IMR-90 (cell line): Measurements from ENCODE around the gene KRT74. TPM values are rescaled to one million over a fixed set of nuclear protein-coding genes. Genes with fewer than 3 reads are reported as not detected.

Source experiments
- ATAC-seq: fragments of 200-7000 bp; cut with Tn5 transposase; 2 replicates; pipeline ENCODE4 v1.9.1; 2020; ENCODE audit warnings: low read depth, mild to moderate bottlenecking, moderate library complexity
- BruUV-seq: library from RNA; stranded (reverse); fragments of 400-500 nt; replicated peaks from 2 replicates; lab custom pipeline; 2021; lab: Mats Ljungman, UMichigan
- CTCF ChIA-PET: fragments of 300-600 bp; formaldehyde crosslinking; extraction: SDS; loops from one replicate; lab custom pipeline; 2021; ENCODE audit warnings: antibody characterized with exemption; lab: Yijun Ruan, JAX
- POLR2A ChIA-PET: fragments of 300-600 bp; sonication (Branson Sonifier 250); formaldehyde crosslinking; loops from one replicate; lab custom pipeline; 2022; ENCODE audit warnings: antibody characterized with exemption; ENCODE audit not compliant: unreplicated experiment; lab: Charles Lee
- DNase-seq: peaks from one replicate; pipeline ENCODE4 v3.0.0; 2013
- H2AFZ ChIP-seq: replicated peaks from 2 replicates; pipeline ENCODE3; 2013; ENCODE audit warnings: low read length, mild to moderate bottlenecking; ENCODE audit not compliant: poor library complexity
- H2AK5ac ChIP-seq: 2 replicates; pipeline ENCODE4 v1.6.1; 2013; ENCODE audit warnings: low read depth, low read length, inconsistent platforms
- H2AK9ac ChIP-seq: replicated peaks from 2 replicates; pipeline ENCODE3; 2013; ENCODE audit warnings: mild to moderate bottlenecking, low read depth, low read length, moderate library complexity; ENCODE audit not compliant: poor library complexity
- H2BK120ac ChIP-seq: 2 replicates; pipeline ENCODE4 v1.6.1; 2013; ENCODE audit warnings: low read depth, low read length, inconsistent platforms
- H2BK15ac ChIP-seq: 3 replicates; pipeline ENCODE4 v1.6.1; 2013; ENCODE audit warnings: low read depth, low read length, inconsistent platforms
- H2BK20ac ChIP-seq: 2 replicates; pipeline ENCODE4 v1.6.1; 2013; ENCODE audit warnings: low read depth, mild to moderate bottlenecking, inconsistent platforms, low read length, moderate library complexity
- H2BK5ac ChIP-seq: 2 replicates; pipeline ENCODE4 v1.6.1; 2013; ENCODE audit warnings: mild to moderate bottlenecking, low read depth, low read length, inconsistent platforms; ENCODE audit not compliant: poor library complexity, severe bottlenecking
- H3K14ac ChIP-seq: replicated peaks from 2 replicates; pipeline ENCODE4 v1.6.1; 2013; ENCODE audit warnings: low read depth, low read length, inconsistent platforms
- H3K18ac ChIP-seq: 2 replicates; pipeline ENCODE4 v1.6.1; 2013; ENCODE audit warnings: low read depth, low read length, control low read depth
- H3K23ac ChIP-seq: 2 replicates; pipeline ENCODE4 v1.6.1; 2013; ENCODE audit warnings: low read depth, low read length, inconsistent platforms
- H3K27ac ChIP-seq: 2 replicates; pipeline ENCODE4 v1.5.1; 2013; ENCODE audit warnings: mild to moderate bottlenecking, control low read depth, low read length; ENCODE audit not compliant: insufficient read depth
- H3K27me3 ChIP-seq: 2 replicates; pipeline ENCODE4 v1.6.1; 2013; ENCODE audit warnings: low read length; ENCODE audit not compliant: control insufficient read depth, insufficient read depth
- H3K36me3 ChIP-seq: 2 replicates; pipeline ENCODE4 v1.6.1; 2013; ENCODE audit warnings: low read length, mixed read lengths; ENCODE audit not compliant: control insufficient read depth, insufficient read depth
- H3K4ac ChIP-seq: 2 replicates; pipeline ENCODE4 v1.6.1; 2013; ENCODE audit warnings: low read depth, low read length, inconsistent platforms
- H3K4me1 ChIP-seq: 2 replicates; pipeline ENCODE4 v1.6.1; 2013; ENCODE audit warnings: low read length, mixed read lengths; ENCODE audit not compliant: control insufficient read depth, insufficient read depth
- H3K4me2 ChIP-seq: 2 replicates; pipeline ENCODE4 v1.6.1; 2013; ENCODE audit warnings: low read depth, mild to moderate bottlenecking, control low read depth, low read length, moderate library complexity
- H3K4me3 ChIP-seq: 2 replicates; pipeline ENCODE4 v1.5.1; 2013; ENCODE audit warnings: low read depth, mild to moderate bottlenecking, control low read depth, low read length, moderate library complexity; ENCODE audit not compliant: insufficient read depth
- H3K56ac ChIP-seq: 2 replicates; pipeline ENCODE4 v1.6.1; 2013; ENCODE audit warnings: low read length, inconsistent platforms; ENCODE audit not compliant: insufficient read depth; ENCODE audit errors: extremely low read depth
- H3K79me1 ChIP-seq, 2 experiments: 2 replicates each; pipeline ENCODE4 v1.6.1; 2013; ENCODE audit warnings: low read length in 2 of 2, inconsistent platforms in 1 of 2, low read depth in 1 of 2
- H3K9ac ChIP-seq: 2 replicates; pipeline ENCODE4 v1.6.1; 2013; ENCODE audit warnings: low read depth, low read length, control low read depth
- H3K9me1 ChIP-seq: 2 replicates; pipeline ENCODE4 v1.6.1; 2013; ENCODE audit warnings: low read length, inconsistent platforms; ENCODE audit not compliant: insufficient read depth
- H3K9me3 ChIP-seq: 2 replicates; pipeline ENCODE4 v1.6.1; 2013; ENCODE audit warnings: low read length; ENCODE audit not compliant: control insufficient read depth, insufficient read depth
- H4K20me1 ChIP-seq: 2 replicates; pipeline ENCODE4 v1.6.1; 2013; ENCODE audit warnings: low read length, inconsistent platforms; ENCODE audit not compliant: insufficient read depth
- H4K5ac ChIP-seq: 2 replicates; pipeline ENCODE4 v1.6.1; 2013; ENCODE audit warnings: mild to moderate bottlenecking, low read depth, low read length, control low read depth
- H4K8ac ChIP-seq, 2 experiments: 2 replicates each; pipeline ENCODE4 v1.6.1; 2013; ENCODE audit warnings: low read depth in 2 of 2, low read length in 2 of 2, control low read depth in 1 of 2, inconsistent platforms in 1 of 2
- H4K91ac ChIP-seq: 2 replicates; pipeline ENCODE4 v1.6.1; 2013; ENCODE audit warnings: low read depth, low read length, inconsistent platforms; ENCODE audit not compliant: insufficient read depth
- CEBPB ChIP-seq: IDR thresholded peaks from 2 replicates; pipeline ENCODE4 v1.6.1; 2012; ENCODE audit warnings: low read depth, low read length, improper control_type of control experiment
- CHD1 ChIP-seq: IDR thresholded peaks from 2 replicates; pipeline ENCODE4 v1.6.1; 2012; ENCODE audit warnings: low read depth, low read length, improper control_type of control experiment
- FOS ChIP-seq: fragments of 150-350 bp; IDR thresholded peaks from 2 replicates; pipeline ENCODE4 v1.6.1; 2016; ENCODE audit warnings: low read depth, low read length
- MAFK ChIP-seq: IDR thresholded peaks from 2 replicates; pipeline ENCODE4 v1.6.1; 2012; ENCODE audit warnings: low read depth, low read length, improper control_type of control experiment
- MAZ ChIP-seq: IDR thresholded peaks from 2 replicates; pipeline ENCODE4 v1.6.1; 2012; ENCODE audit warnings: low read depth, mild to moderate bottlenecking, low read length, improper control_type of control experiment, moderate library complexity, borderline replicate concordance
- MXI1 ChIP-seq: IDR thresholded peaks from 2 replicates; pipeline ENCODE4 v1.6.1; 2012; ENCODE audit warnings: low read depth, mild to moderate bottlenecking, low read length, moderate library complexity, borderline replicate concordance
- NFE2L2 ChIP-seq: fragments of 150-350 bp; IDR thresholded peaks from 2 replicates; pipeline ENCODE4 v1.6.1; 2016; ENCODE audit warnings: low read depth, mild to moderate bottlenecking, low read length
- POLR2A ChIP-seq: IDR thresholded peaks from 2 replicates; pipeline ENCODE4 v1.6.1; 2012; ENCODE audit warnings: mild to moderate bottlenecking, low read depth, low read length
- RCOR1 ChIP-seq: IDR thresholded peaks from 2 replicates; pipeline ENCODE4 v1.6.1; 2012; ENCODE audit warnings: mild to moderate bottlenecking, low read length, improper control_type of control experiment; ENCODE audit not compliant: insufficient replicate concordance
- RFX5 ChIP-seq: IDR thresholded peaks from 2 replicates; pipeline ENCODE4 v1.8.0; 2012; ENCODE audit warnings: low read depth, mild to moderate bottlenecking, low read length, moderate library complexity
- SMC3 ChIP-seq: fragments of 150-350 bp; IDR thresholded peaks from 2 replicates; pipeline ENCODE4 v1.6.1; 2016; ENCODE audit warnings: low read depth, mild to moderate bottlenecking, antibody characterized with exemption, low read length, moderate library complexity
- WGBS, 2 experiments: methylation state at CpG; one replicate each; pipeline versions ENCODE4 v1.1.5 to v1.1.7; 2013; ENCODE audit warnings: missing lambda C conversion rate in 2 of 2; ENCODE audit not compliant: insufficient read length in 1 of 2; ENCODE audit errors: extremely low coverage in 2 of 2; 5-methylcytosine and 5-hydroxymethylcytosine counted together
- dilution Hi-C: fragments of 300-500 bp; cut with HindIII; formaldehyde crosslinking; loops from one replicate; pipeline ENCODE4 v1.14.3; 2018; ENCODE audit warnings: low sequenced_read_pairs; ENCODE audit not compliant: unreplicated experiment
- in situ Hi-C: fragments of 300-500 bp; cut with MboI; formaldehyde crosslinking; loops from 3 replicates; pipeline ENCODE4 v1.14.3; 2019; ENCODE audit warnings: low sequenced_read_pairs, inconsistent platforms, mixed read lengths
- intact Hi-C: fragments of 100-400 bp; cut with micrococcal nuclease; formaldehyde crosslinking; loops from 2 replicates; pipeline ENCODE4 v1.10.0; 2022
- polyA plus RNA-seq, 3 experiments: library from polyadenylated mRNA; depleted of rRNA; stranded (reverse); fragments of >200 nt; gene quantifications; 2 replicates each; pipeline ENCODE4 v1.2.3, GENCODE V29; 2012; ENCODE audit warnings: low replicate concordance in 1 of 3
- total RNA-seq: library from RNA; depleted of rRNA; stranded (reverse); fragments of >200 nt; gene quantifications from 2 replicates; pipeline ENCODE4 v1.2.3, GENCODE V29; 2012
- TF ChIP-seq, protein P1 (sequence below): fragments of 150-350 bp; IDR thresholded peaks from 2 replicates; pipeline ENCODE4 v1.6.1; 2017; ENCODE audit warnings: mild to moderate bottlenecking, antibody characterized with exemption, low read length, low read depth
- TF ChIP-seq, protein P2 (sequence below): fragments of 150-350 bp; IDR thresholded peaks from 2 replicates; pipeline ENCODE4 v1.6.1; 2016; ENCODE audit warnings: low read depth, mild to moderate bottlenecking, low read length, moderate library complexity, borderline replicate concordance
- TF ChIP-seq, protein P3 (sequence below): conservative IDR thresholded peaks from 2 replicates; pipeline ENCODE4 v1.5.1; 2012; ENCODE audit warnings: mild to moderate bottlenecking, low read depth, low read length, improper control_type of control experiment

The KRT74 gene
- total and polyA plus RNA-seq, 2 of the 4 experiments (the other 2 are of a cell fraction) = not detected

DNA sequence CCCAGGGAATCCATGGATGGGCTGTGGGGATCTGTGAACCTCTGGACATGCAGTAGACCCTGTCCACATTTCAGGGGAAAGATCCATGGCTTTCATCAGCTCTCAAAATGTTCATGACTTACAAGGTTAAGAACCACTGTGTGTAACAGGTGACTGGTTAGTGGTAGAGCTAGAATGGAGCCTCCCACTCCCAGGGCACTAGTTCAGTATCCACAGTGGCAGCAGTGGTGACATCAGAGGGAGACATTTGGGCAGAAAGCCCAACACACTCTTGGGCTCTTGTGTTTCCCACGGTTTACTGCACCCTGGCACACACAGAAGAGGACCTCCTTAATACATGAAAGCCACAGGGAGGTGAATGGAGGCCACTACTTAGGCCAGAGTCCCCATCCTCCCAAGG lies 9.1 kb downstream of the KRT74 start:
- no peaks in the 10 kb centered on the region for H3K9me3 ChIP-seq
- no peak for DNase-seq
- no peak overlapping the region for H2BK15ac ChIP-seq
- no peak overlapping the region for H2AK9ac ChIP-seq
- H2AFZ ChIP-seq = no peak overlapping the region
- POLR2A ChIA-PET = no interaction called here
- H3K79me1 ChIP-seq = no peaks in the 10 kb centered on the region
- no peak overlapping the region for H3K9ac ChIP-seq
- in situ Hi-C loops = no loop called here
- no peak overlapping the region for H2BK5ac ChIP-seq
- CTCF ChIA-PET = no interaction called here
- H3K27ac ChIP-seq = no peak overlapping the region
- H3K4me1 ChIP-seq = no peaks in the 10 kb centered on the region
- BruUV-seq = no TSS peak
- intact Hi-C loops = no loop called here
- H3K18ac ChIP-seq = no peak overlapping the region
- no peak overlapping the region for H3K23ac ChIP-seq
- no peaks in the 10 kb centered on the region for H3K9me1 ChIP-seq
- no peak overlapping the region for H4K8ac ChIP-seq
- no peaks in the 10 kb centered on the region for H4K20me1 ChIP-seq
- H2AK5ac ChIP-seq = no peak overlapping the region
- no peak overlapping the region for H2BK120ac ChIP-seq
- ATAC-seq = no peak
- H3K36me3 ChIP-seq = no peaks in the 10 kb centered on the region
- no peak overlapping the region for H4K5ac ChIP-seq
- H3K4ac ChIP-seq = no peak overlapping the region
- WGBS, 2 experiments = no CpG with 5 or more reads among the region's 1 CpG
- H4K91ac ChIP-seq = no peak overlapping the region
- TF ChIP-seq CHD1 (no peak), NFE2L2 (no peak), RFX5 (no peak), MAFK (no peak), SMC3 (no peak), CEBPB (no peak), MAZ (no peak), POLR2A (no peak), MXI1 (no peak), RCOR1 (no peak), FOS (no peak)
- TF ChIP-seq, protein P1, sequence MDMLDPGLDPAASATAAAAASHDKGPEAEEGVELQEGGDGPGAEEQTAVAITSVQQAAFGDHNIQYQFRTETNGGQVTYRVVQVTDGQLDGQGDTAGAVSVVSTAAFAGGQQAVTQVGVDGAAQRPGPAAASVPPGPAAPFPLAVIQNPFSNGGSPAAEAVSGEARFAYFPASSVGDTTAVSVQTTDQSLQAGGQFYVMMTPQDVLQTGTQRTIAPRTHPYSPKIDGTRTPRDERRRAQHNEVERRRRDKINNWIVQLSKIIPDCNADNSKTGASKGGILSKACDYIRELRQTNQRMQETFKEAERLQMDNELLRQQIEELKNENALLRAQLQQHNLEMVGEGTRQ = no peak
- TF ChIP-seq, protein P2, sequence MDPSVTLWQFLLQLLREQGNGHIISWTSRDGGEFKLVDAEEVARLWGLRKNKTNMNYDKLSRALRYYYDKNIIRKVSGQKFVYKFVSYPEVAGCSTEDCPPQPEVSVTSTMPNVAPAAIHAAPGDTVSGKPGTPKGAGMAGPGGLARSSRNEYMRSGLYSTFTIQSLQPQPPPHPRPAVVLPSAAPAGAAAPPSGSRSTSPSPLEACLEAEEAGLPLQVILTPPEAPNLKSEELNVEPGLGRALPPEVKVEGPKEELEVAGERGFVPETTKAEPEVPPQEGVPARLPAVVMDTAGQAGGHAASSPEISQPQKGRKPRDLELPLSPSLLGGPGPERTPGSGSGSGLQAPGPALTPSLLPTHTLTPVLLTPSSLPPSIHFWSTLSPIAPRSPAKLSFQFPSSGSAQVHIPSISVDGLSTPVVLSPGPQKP = no peak
- TF ChIP-seq, protein P3, sequence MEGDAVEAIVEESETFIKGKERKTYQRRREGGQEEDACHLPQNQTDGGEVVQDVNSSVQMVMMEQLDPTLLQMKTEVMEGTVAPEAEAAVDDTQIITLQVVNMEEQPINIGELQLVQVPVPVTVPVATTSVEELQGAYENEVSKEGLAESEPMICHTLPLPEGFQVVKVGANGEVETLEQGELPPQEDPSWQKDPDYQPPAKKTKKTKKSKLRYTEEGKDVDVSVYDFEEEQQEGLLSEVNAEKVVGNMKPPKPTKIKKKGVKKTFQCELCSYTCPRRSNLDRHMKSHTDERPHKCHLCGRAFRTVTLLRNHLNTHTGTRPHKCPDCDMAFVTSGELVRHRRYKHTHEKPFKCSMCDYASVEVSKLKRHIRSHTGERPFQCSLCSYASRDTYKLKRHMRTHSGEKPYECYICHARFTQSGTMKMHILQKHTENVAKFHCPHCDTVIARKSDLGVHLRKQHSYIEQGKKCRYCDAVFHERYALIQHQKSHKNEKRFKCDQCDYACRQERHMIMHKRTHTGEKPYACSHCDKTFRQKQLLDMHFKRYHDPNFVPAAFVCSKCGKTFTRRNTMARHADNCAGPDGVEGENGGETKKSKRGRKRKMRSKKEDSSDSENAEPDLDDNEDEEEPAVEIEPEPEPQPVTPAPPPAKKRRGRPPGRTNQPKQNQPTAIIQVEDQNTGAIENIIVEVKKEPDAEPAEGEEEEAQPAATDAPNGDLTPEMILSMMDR = no peak
- no peak overlapping the region for H3K14ac ChIP-seq
- dilution Hi-C loops = no loop called here
- no peak overlapping the region for H3K4me3 ChIP-seq
- H3K56ac ChIP-seq = no peak overlapping the region
- no peak overlapping the region for H3K4me2 ChIP-seq
- peaks cover 32% of the 10 kb centered on the region for H3K27me3 ChIP-seq
- no peak overlapping the region for H2BK20ac ChIP-seq
